KMS-11 (cell line): Measurements from ENCODE around the gene STK38L.

ENCODE experiments used
- H2AFZ ChIP-seq: fragments of 200-600 bp; sonication (generic); 2 replicates; pipeline ENCODE4 v1.6.1; 2016; ENCODE audit warnings: antibody characterized with exemption, mixed run types, low read depth
- H3K27ac ChIP-seq: fragments of 200-600 bp; sonication (generic); 2 replicates; pipeline ENCODE4 v1.6.1; 2016; ENCODE audit warnings: mild to moderate bottlenecking, mixed run types
- H3K27me3 ChIP-seq: fragments of 200-600 bp; sonication (generic); 2 replicates; pipeline ENCODE4 v1.6.1; 2017; ENCODE audit warnings: mild to moderate bottlenecking, low read depth, mixed run types, moderate library complexity; ENCODE audit not compliant: insufficient read depth
- H3K36me3 ChIP-seq: fragments of 200-600 bp; sonication (generic); 2 replicates; pipeline ENCODE4 v1.6.1; 2017; ENCODE audit warnings: mild to moderate bottlenecking, mixed run types; ENCODE audit not compliant: insufficient read depth
- H3K4me1 ChIP-seq: fragments of 200-600 bp; sonication (generic); 2 replicates; pipeline ENCODE4 v1.6.1; 2016; ENCODE audit warnings: mild to moderate bottlenecking, low read depth, mixed run types; ENCODE audit not compliant: poor library complexity, severe bottlenecking
- H3K4me2 ChIP-seq: fragments of 200-600 bp; sonication (generic); 2 replicates; pipeline ENCODE4 v1.7.0; 2016; ENCODE audit warnings: mild to moderate bottlenecking, mixed run types
- H3K4me3 ChIP-seq: fragments of 200-600 bp; sonication (generic); IDR thresholded peaks from 2 replicates; pipeline ENCODE4 v1.6.1; 2017; ENCODE audit warnings: low read depth, low read length, mixed read lengths; ENCODE audit not compliant: insufficient read depth
- H3K79me2 ChIP-seq: fragments of 200-600 bp; sonication (generic); 2 replicates; pipeline ENCODE4 v1.6.1; 2016; ENCODE audit warnings: low read depth, mixed run types; ENCODE audit not compliant: insufficient read depth
- H3K9ac ChIP-seq: fragments of 200-600 bp; sonication (generic); 2 replicates; pipeline ENCODE4 v1.6.1; 2016; ENCODE audit warnings: mild to moderate bottlenecking, mixed run types
- H4K20me1 ChIP-seq: fragments of 200-600 bp; sonication (generic); 2 replicates; pipeline ENCODE4 v1.6.1; 2016; ENCODE audit warnings: mild to moderate bottlenecking, mixed run types; ENCODE audit not compliant: insufficient read depth
- CTCF ChIP-seq: fragments of 200-600 bp; sonication (generic); conservative IDR thresholded peaks from 2 replicates; pipeline ENCODE4 v1.6.1; 2017; ENCODE audit warnings: low read depth, mild to moderate bottlenecking, antibody characterized with exemption, low read length, moderate library complexity, mixed read lengths

Gene STK38L

GRCh38 chr12:27233814-27234213 lies 10.3 kb upstream of the STK38L start:
- no peak overlapping the region for H3K4me2 ChIP-seq
- no peaks in the 10 kb centered on the region for H3K27me3 ChIP-seq
- no peak overlapping the region for H3K4me3 ChIP-seq
- TF ChIP-seq CTCF = no peak
- no peak overlapping the region for H2AFZ ChIP-seq
- no peaks in the 10 kb centered on the region for H3K79me2 ChIP-seq
- no peak overlapping the region for H3K9ac ChIP-seq
- H3K4me1 ChIP-seq = peaks cover 5% of the 10 kb centered on the region
- no peaks in the 10 kb centered on the region for H4K20me1 ChIP-seq
- H3K36me3 ChIP-seq = no peaks in the 10 kb centered on the region
- H3K27ac ChIP-seq = no peak overlapping the region

DNA sequence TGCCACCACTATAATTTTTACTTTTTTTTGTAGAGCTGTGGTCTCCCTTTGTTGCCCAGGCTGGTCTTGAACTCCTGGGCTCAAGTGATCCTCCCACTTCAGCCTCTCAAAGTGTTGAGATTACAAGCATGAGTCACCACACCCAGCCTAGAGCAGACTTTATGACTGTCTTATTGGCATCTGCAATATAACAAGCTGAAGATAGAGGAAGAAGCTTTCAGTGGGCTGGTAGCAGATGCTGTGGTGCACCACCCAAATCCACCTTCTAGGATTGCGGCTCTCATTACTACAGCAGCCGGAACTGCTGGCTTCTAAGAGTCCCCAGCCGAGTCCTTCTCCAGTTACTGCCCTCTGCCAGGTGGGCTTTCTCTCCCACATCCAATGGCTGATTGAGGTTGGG lies 7.6 kb upstream of the STK38L start:
- H3K27me3 ChIP-seq = no peaks in the 10 kb centered on the region
- no peak overlapping the region for H2AFZ ChIP-seq
- no peaks in the 10 kb centered on the region for H3K79me2 ChIP-seq
- no peaks in the 10 kb centered on the region for H3K36me3 ChIP-seq
- H3K9ac ChIP-seq = no peak overlapping the region
- no peak overlapping the region for H3K4me2 ChIP-seq
- no peak overlapping the region for H3K4me3 ChIP-seq
- no peaks in the 10 kb centered on the region for H4K20me1 ChIP-seq
- H3K4me1 ChIP-seq = peaks cover 5% of the 10 kb centered on the region
- TF ChIP-seq CTCF = no peak
- H3K27ac ChIP-seq = no peak overlapping the region

- H3K4me3 ChIP-seq = no peak overlapping the region
- H3K27ac ChIP-seq = no peak overlapping the region
- H4K20me1 ChIP-seq = no peaks in the 10 kb centered on the region
- TF ChIP-seq CTCF = no peak
- peaks cover 11% of the 10 kb centered on the region for H3K4me1 ChIP-seq
- no peak overlapping the region for H3K9ac ChIP-seq
- H3K4me2 ChIP-seq = no peak overlapping the region
- H3K79me2 ChIP-seq = no peaks in the 10 kb centered on the region
- H3K36me3 ChIP-seq = no peaks in the 10 kb centered on the region
- H2AFZ ChIP-seq = no peak overlapping the region
- H3K27me3 ChIP-seq = no peaks in the 10 kb centered on the region
Observed at GRCh38 chr12:27237790-27238771, 6.0 kb upstream of the STK38L start.

- Histone ChIP-seq H3K27me3 (no peaks in the 10 kb centered on the region), H3K4me3 (no peak overlapping the region), H3K36me3 (no peaks in the 10 kb centered on the region), H4K20me1 (no peaks in the 10 kb centered on the region), H3K27ac (no peak overlapping the region), H3K9ac (no peak overlapping the region), H2AFZ (no peak overlapping the region), H3K79me2 (peaks cover 35% of the 10 kb centered on the region), H3K4me1 (peaks cover 36% of the 10 kb centered on the region), H3K4me2 (no peak overlapping the region)
- TF ChIP-seq CTCF = no peak
Observed at GRCh38 chr12:27243006-27243405, 1.1 kb upstream of the STK38L start.
